ENCODE results near the gene PPP2R5D. TPM values are rescaled to one million over a fixed set of nuclear protein-coding genes. Genes with fewer than 3 reads are reported as not detected.

The PPP2R5D gene
- total RNA-seq, 2 donors from 2014 or later: 57.5 to 59.1 TPM

- Histone ChIP-seq H3K9me3 (ENCODE audit: control insufficient read depth, low read length) (no peaks in the 10 kb centered on the region), H3K36me3 (ENCODE audit: control insufficient read depth, insufficient read depth, low read length) (peaks cover 71% of the 10 kb centered on the region), H3K4me3 (ENCODE audit: low read length) (no peak overlapping the region), H3K27ac (ENCODE audit: low read depth, low read length) (no peak overlapping the region), H3K9ac (ENCODE audit: extremely low read depth, low read length, poor library complexity, severe bottlenecking) (no peak overlapping the region), H3K27me3 (ENCODE audit: control insufficient read depth, insufficient read depth, low read length, poor library complexity, severe bottlenecking) (no peaks in the 10 kb centered on the region), H3K4me1 (ENCODE audit: control insufficient read depth, insufficient read depth, low read length) (no peaks in the 10 kb centered on the region)
- DNase-seq: no peak
- Mint-ChIP-seq H3K27me3 (ENCODE audit: insufficient read depth) (no peaks in the 10 kb centered on the region), H3K36me3 (ENCODE audit: low read depth) (peaks cover 84% of the 10 kb centered on the region), H3K27ac (no peak overlapping the region), H3K9me3 (no peaks in the 10 kb centered on the region), H3K4me1 (no peaks in the 10 kb centered on the region), H3K4me3 (no peak overlapping the region)
- WGBS, 2 experiments (ENCODE audit: insufficient coverage in 1 of 2, insufficient read length in 1 of 2): 92 to 94% methylated on average over 1 to 2 of the region's 2 CpGs
- TF ChIP-seq, protein P1, sequence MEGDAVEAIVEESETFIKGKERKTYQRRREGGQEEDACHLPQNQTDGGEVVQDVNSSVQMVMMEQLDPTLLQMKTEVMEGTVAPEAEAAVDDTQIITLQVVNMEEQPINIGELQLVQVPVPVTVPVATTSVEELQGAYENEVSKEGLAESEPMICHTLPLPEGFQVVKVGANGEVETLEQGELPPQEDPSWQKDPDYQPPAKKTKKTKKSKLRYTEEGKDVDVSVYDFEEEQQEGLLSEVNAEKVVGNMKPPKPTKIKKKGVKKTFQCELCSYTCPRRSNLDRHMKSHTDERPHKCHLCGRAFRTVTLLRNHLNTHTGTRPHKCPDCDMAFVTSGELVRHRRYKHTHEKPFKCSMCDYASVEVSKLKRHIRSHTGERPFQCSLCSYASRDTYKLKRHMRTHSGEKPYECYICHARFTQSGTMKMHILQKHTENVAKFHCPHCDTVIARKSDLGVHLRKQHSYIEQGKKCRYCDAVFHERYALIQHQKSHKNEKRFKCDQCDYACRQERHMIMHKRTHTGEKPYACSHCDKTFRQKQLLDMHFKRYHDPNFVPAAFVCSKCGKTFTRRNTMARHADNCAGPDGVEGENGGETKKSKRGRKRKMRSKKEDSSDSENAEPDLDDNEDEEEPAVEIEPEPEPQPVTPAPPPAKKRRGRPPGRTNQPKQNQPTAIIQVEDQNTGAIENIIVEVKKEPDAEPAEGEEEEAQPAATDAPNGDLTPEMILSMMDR (conservative IDR thresholded peaks at IDR 0.05): no peak
These were observed 49.8 kb downstream of the PPP2R5D start for GRCh38 chr6:43034190-43034525.

DNA sequence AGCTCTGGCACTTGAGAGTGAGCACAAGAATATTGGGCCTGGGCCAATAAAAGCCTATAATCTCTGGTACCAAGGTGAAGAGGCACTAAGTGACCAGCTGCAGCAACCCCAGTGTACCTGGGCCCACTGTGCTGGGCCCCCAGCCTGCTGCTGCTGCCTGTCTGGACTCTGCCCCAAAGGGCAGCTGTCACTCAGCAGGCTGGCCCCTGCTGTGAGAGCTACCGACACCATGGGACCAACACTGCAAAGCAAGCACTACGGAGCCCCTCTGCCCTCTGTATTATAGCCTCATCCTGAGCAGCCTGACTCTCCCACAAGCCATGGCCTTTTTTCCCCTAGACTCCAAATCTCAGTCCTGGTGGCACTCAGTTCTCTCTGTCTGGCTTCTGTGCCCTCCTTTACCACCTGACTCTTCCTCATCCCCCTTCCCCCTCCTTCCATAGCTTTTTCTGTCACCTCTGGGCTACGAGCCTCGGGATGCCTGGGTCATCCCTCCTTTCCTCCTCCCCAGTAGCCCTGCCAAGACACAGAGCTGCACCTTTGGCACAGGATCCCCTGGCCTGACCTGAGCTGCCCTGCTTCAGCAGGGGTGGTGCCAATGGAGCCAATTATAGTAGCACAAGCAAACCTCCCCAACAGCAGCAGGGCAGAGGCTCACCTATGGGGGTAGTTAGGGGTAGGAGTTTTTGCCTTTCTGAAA lies 51.3 kb downstream of the PPP2R5D start:
- Mint-ChIP-seq H3K4me1 (no peaks in the 10 kb centered on the region), H3K4me3 (no peak overlapping the region), H3K9me3 (no peaks in the 10 kb centered on the region), H3K36me3 (ENCODE audit: low read depth) (peaks cover 81% of the 10 kb centered on the region), H3K27ac (no peak overlapping the region), H3K27me3 (ENCODE audit: insufficient read depth) (no peaks in the 10 kb centered on the region)
- TF ChIP-seq, protein P1 (conservative IDR thresholded peaks at IDR 0.05): no peak
- Histone ChIP-seq H3K36me3 (ENCODE audit: control insufficient read depth, insufficient read depth, low read length) (peaks cover 66% of the 10 kb centered on the region), H3K4me3 (ENCODE audit: low read length) (no peak overlapping the region), H3K27me3 (ENCODE audit: control insufficient read depth, insufficient read depth, low read length, poor library complexity, severe bottlenecking) (no peaks in the 10 kb centered on the region), H3K9ac (ENCODE audit: extremely low read depth, low read length, poor library complexity, severe bottlenecking) (no peak overlapping the region), H3K4me1 (ENCODE audit: control insufficient read depth, insufficient read depth, low read length) (no peaks in the 10 kb centered on the region), H3K9me3 (ENCODE audit: control insufficient read depth, low read length) (no peaks in the 10 kb centered on the region), H3K27ac (ENCODE audit: low read depth, low read length) (peak overlapping the region; percentile 41)
- DNase-seq: no peak
- 78 to 87% methylated on average over 4 of the region's 4 CpGs for WGBS, 2 experiments (ENCODE audit: insufficient coverage in 1 of 2, insufficient read length in 1 of 2)

GRCh38 chr6:43036712-43037111 lies 52.3 kb downstream of the PPP2R5D start:
- no peaks in the 10 kb centered on the region for H3K4me1 Mint-ChIP-seq
- H3K36me3 Mint-ChIP-seq (ENCODE audit: low read depth): peaks cover 79% of the 10 kb centered on the region
- WGBS, 2 experiments (ENCODE audit: insufficient coverage in 1 of 2, insufficient read length in 1 of 2): 90% methylated on average over 3 to 9 of the region's 9 CpGs
- H3K9me3 Mint-ChIP-seq: no peaks in the 10 kb centered on the region
- no peak overlapping the region for H3K27ac Mint-ChIP-seq
- TF ChIP-seq, protein P1 (conservative IDR thresholded peaks at IDR 0.05): no peak
- no peaks in the 10 kb centered on the region for H3K27me3 ChIP-seq (ENCODE audit: control insufficient read depth, insufficient read depth, low read length, poor library complexity, severe bottlenecking)
- H3K27ac ChIP-seq (ENCODE audit: low read depth, low read length): no peak overlapping the region
- no peaks in the 10 kb centered on the region for H3K9me3 ChIP-seq (ENCODE audit: control insufficient read depth, low read length)
- no peak overlapping the region for H3K9ac ChIP-seq (ENCODE audit: extremely low read depth, low read length, poor library complexity, severe bottlenecking)
- peaks cover 71% of the 10 kb centered on the region for H3K36me3 ChIP-seq (ENCODE audit: control insufficient read depth, insufficient read depth, low read length)
- no peaks in the 10 kb centered on the region for H3K4me1 ChIP-seq (ENCODE audit: control insufficient read depth, insufficient read depth, low read length)
- no peaks in the 10 kb centered on the region for H3K27me3 Mint-ChIP-seq (ENCODE audit: insufficient read depth)
- H3K4me3 ChIP-seq (ENCODE audit: low read length): no peak overlapping the region
- H3K4me3 Mint-ChIP-seq: no peak overlapping the region
- DNase-seq: no peak

Data from endodermal cell (in vitro differentiated cells).